ENCODE measurements around the gene OR4F6. TPM values are rescaled to one million over a fixed set of nuclear protein-coding genes. Genes with fewer than 3 reads are reported as not detected.
"Not testable (repeated sequence)": the region's sequence is repeated elsewhere in the genome, so short reads cannot be mapped to it uniquely, and the experiment has no call there.

The OR4F6 gene
- total RNA-seq, 1 donor from 2014 or later, result not detected

GRCh38 chr15:101775136-101775535, 28.2 kb upstream of the OR4F6 start:
- H3K27me3 ChIP-seq (ENCODE audit: low read depth), result peaks cover 4% of the 10 kb centered on the region
- DNase-seq, result no peak

GRCh38 chr15:101778576-101778975, 24.7 kb upstream of the OR4F6 start:
- DNase-seq; intact Hi-C loops (cut with micrococcal nuclease); H3K4me1 ChIP-seq; H3K4me3 ChIP-seq; H3K27ac ChIP-seq (replicated peaks); H3K9me3 ChIP-seq (replicated peaks); H3K36me3 ChIP-seq: not testable (repeated sequence)
- H3K27me3 ChIP-seq (ENCODE audit: low read depth), result peaks cover 15% of the 10 kb centered on the region

More at GRCh38 chr15:101775136-101775535, 28.2 kb upstream of the OR4F6 start:
- H3K9me3 ChIP-seq (replicated peaks), result no peaks in the 10 kb centered on the region
- TF ChIP-seq CTCF (IDR thresholded peaks at IDR 0.05; ENCODE audit: borderline replicate concordance), result no peak
- H3K4me3 ChIP-seq, result no peak overlapping the region
- no peaks in the 10 kb centered on the region for H3K4me1 ChIP-seq
- intact Hi-C loops (cut with micrococcal nuclease), result no loop called here
- no peak overlapping the region for H3K27ac ChIP-seq (replicated peaks)
- H3K36me3 ChIP-seq, result no peaks in the 10 kb centered on the region

GRCh38 chr15:101780225-101780624, 23.1 kb upstream of the OR4F6 start:
- H3K9me3 ChIP-seq (replicated peaks); H3K36me3 ChIP-seq; intact Hi-C loops (cut with micrococcal nuclease); H3K27ac ChIP-seq (replicated peaks); H3K4me1 ChIP-seq; DNase-seq; H3K4me3 ChIP-seq: not testable (repeated sequence)
- H3K27me3 ChIP-seq (ENCODE audit: low read depth), result peaks cover 15% of the 10 kb centered on the region

GRCh38 chr15:101781928-101782327, 21.4 kb upstream of the OR4F6 start:
- H3K4me1 ChIP-seq, result no peaks in the 10 kb centered on the region
- TF ChIP-seq CTCF (IDR thresholded peaks at IDR 0.05; ENCODE audit: borderline replicate concordance), result no peak
- peaks cover 24% of the 10 kb centered on the region for H3K27me3 ChIP-seq (ENCODE audit: low read depth)
- intact Hi-C loops (cut with micrococcal nuclease), result no loop called here
- no peaks in the 10 kb centered on the region for H3K9me3 ChIP-seq (replicated peaks)
- H3K27ac ChIP-seq (replicated peaks), result no peak overlapping the region
- H3K4me3 ChIP-seq, result no peak overlapping the region
- no peak for DNase-seq
- no peaks in the 10 kb centered on the region for H3K36me3 ChIP-seq

- DNase-seq, result no peak
- Histone ChIP-seq H3K27ac (replicated peaks) (no peak overlapping the region), H3K36me3 (no peaks in the 10 kb centered on the region), H3K4me1 (no peaks in the 10 kb centered on the region), H3K9me3 (replicated peaks) (no peaks in the 10 kb centered on the region), H3K4me3 (no peak overlapping the region), H3K27me3 (ENCODE audit: low read depth) (peaks cover 27% of the 10 kb centered on the region)
- no peak for TF ChIP-seq CTCF (IDR thresholded peaks at IDR 0.05; ENCODE audit: borderline replicate concordance)
- intact Hi-C loops (cut with micrococcal nuclease), result no loop called here
Measured at GRCh38 chr15:101784644-101785043, 18.7 kb upstream of the OR4F6 start.

- H3K4me1 ChIP-seq; intact Hi-C loops (cut with micrococcal nuclease); H3K36me3 ChIP-seq; H3K27ac ChIP-seq (replicated peaks); H3K4me3 ChIP-seq; H3K9me3 ChIP-seq (replicated peaks); DNase-seq: not testable (repeated sequence)
- H3K27me3 ChIP-seq (ENCODE audit: low read depth), result peaks cover 28% of the 10 kb centered on the region
Measured at GRCh38 chr15:101786422-101786821, 16.9 kb upstream of the OR4F6 start.

- DNase-seq; intact Hi-C loops (cut with micrococcal nuclease); H3K4me3 ChIP-seq; H3K9me3 ChIP-seq (replicated peaks); H3K4me1 ChIP-seq; H3K36me3 ChIP-seq; H3K27ac ChIP-seq (replicated peaks): not testable (repeated sequence)
- H3K27me3 ChIP-seq (ENCODE audit: low read depth), result peaks cover 26% of the 10 kb centered on the region
Measured at GRCh38 chr15:101788001-101788400, 15.3 kb upstream of the OR4F6 start.

GRCh38 chr15:101788503-101789269, 14.6 kb upstream of the OR4F6 start:
- DNase-seq; H3K4me1 ChIP-seq; H3K4me3 ChIP-seq; H3K36me3 ChIP-seq; H3K9me3 ChIP-seq (replicated peaks); intact Hi-C loops (cut with micrococcal nuclease); H3K27ac ChIP-seq (replicated peaks): not testable (repeated sequence)
- peaks cover 27% of the 10 kb centered on the region for H3K27me3 ChIP-seq (ENCODE audit: low read depth)

GRCh38 chr15:101790748-101791147, 12.6 kb upstream of the OR4F6 start:
- H3K4me3 ChIP-seq; H3K27ac ChIP-seq (replicated peaks); H3K9me3 ChIP-seq (replicated peaks); intact Hi-C loops (cut with micrococcal nuclease); H3K36me3 ChIP-seq; DNase-seq; H3K4me1 ChIP-seq: not testable (repeated sequence)
- H3K27me3 ChIP-seq (ENCODE audit: low read depth), result peaks cover 45% of the 10 kb centered on the region

- H3K4me1 ChIP-seq; H3K4me3 ChIP-seq; intact Hi-C loops (cut with micrococcal nuclease); H3K36me3 ChIP-seq; DNase-seq; H3K9me3 ChIP-seq (replicated peaks); H3K27ac ChIP-seq (replicated peaks): not testable (repeated sequence)
- peaks cover 54% of the 10 kb centered on the region for H3K27me3 ChIP-seq (ENCODE audit: low read depth)
Measured at GRCh38 chr15:101793981-101794380, 9.3 kb upstream of the OR4F6 start.
